C4-2B (cell line): Measurements from ENCODE around the gene NFKB1.

Source experiments
- ZFX ChIP-seq: fragments of 450-650 bp; IDR thresholded peaks from 2 replicates; pipeline ENCODE4 v1.6.1; 2017
- TF ChIP-seq, protein P1 (sequence below): fragments of 450-650 bp; conservative IDR thresholded peaks from 2 replicates; pipeline ENCODE4 v1.5.1; 2017; ENCODE audit warnings: mild to moderate bottlenecking

DNA sequence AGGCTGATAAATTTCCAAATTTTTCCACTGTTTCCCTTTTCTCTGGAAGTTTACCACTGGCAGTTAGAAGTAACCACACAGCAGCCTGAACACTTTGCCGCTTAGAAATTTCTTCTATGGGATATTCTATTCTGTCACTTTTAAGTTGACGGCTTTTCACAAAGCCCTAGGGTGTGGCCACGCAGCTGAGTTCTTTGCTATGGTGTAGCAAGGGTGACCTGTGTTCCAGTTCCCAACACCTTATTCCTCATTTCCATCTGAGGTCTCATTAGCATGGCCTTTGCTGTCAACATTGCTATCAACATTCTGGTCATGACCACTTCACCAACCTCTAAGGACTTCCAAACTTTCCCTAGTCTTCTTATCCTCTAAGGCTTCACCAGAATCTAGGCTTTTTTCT is 45.4 kb upstream of the NFKB1 start:
- TF ChIP-seq, protein P1, sequence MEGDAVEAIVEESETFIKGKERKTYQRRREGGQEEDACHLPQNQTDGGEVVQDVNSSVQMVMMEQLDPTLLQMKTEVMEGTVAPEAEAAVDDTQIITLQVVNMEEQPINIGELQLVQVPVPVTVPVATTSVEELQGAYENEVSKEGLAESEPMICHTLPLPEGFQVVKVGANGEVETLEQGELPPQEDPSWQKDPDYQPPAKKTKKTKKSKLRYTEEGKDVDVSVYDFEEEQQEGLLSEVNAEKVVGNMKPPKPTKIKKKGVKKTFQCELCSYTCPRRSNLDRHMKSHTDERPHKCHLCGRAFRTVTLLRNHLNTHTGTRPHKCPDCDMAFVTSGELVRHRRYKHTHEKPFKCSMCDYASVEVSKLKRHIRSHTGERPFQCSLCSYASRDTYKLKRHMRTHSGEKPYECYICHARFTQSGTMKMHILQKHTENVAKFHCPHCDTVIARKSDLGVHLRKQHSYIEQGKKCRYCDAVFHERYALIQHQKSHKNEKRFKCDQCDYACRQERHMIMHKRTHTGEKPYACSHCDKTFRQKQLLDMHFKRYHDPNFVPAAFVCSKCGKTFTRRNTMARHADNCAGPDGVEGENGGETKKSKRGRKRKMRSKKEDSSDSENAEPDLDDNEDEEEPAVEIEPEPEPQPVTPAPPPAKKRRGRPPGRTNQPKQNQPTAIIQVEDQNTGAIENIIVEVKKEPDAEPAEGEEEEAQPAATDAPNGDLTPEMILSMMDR, result no peak
- TF ChIP-seq ZFX, result no peak
